HepG2 (cell line): ENCODE results near the gene CALML6. TPM values are rescaled to one million over a fixed set of nuclear protein-coding genes. Genes with fewer than 3 reads are reported as not detected.
A peak's percentile ranks its signal among the peaks of the same experiment; 100 is the strongest.

Experiments used
- CHD4 ChIP-seq: fragments of 200-600 bp; sonication (generic); IDR thresholded peaks from 2 replicates; pipeline ENCODE4 v1.7.0; 2017; ENCODE audit warnings: mild to moderate bottlenecking, low read length, borderline replicate concordance
- DDIT3 ChIP-seq: sonication (generic); formaldehyde crosslinking; IDR thresholded peaks from 2 replicates; pipeline ENCODE4 v1.4.0; 2020; ENCODE audit warnings: mild to moderate bottlenecking, missing genetic modification reagents
- ETV6 ChIP-seq: sonication (generic); formaldehyde crosslinking; conservative IDR thresholded peaks from 2 replicates; pipeline ENCODE4 v1.4.0; 2020; ENCODE audit warnings: missing genetic modification reagents
- GABPB1 ChIP-seq: IDR thresholded peaks from 2 replicates; pipeline ENCODE4 v1.6.1; 2016; ENCODE audit warnings: mild to moderate bottlenecking, missing genetic modification reagents, moderate library complexity, missing compliant biosample characterization
- KMT2A ChIP-seq: sonication (generic); formaldehyde crosslinking; IDR thresholded peaks from 2 replicates; pipeline ENCODE4 v1.4.0; 2020; ENCODE audit warnings: missing genetic modification reagents
- MAX ChIP-seq: IDR thresholded peaks from 2 replicates; pipeline ENCODE4 v1.6.1; 2012; ENCODE audit warnings: inconsistent platforms
- NPAS2 ChIP-seq: sonication (generic); formaldehyde crosslinking; IDR thresholded peaks from 2 replicates; pipeline ENCODE4 v1.8.0; 2022; ENCODE audit warnings: mild to moderate bottlenecking, missing genetic modification reagents, borderline replicate concordance
- POGK ChIP-seq: sonication (generic); formaldehyde crosslinking; conservative IDR thresholded peaks from 2 replicates; pipeline ENCODE4 v1.8.0; 2022; ENCODE audit warnings: mild to moderate bottlenecking, moderate library complexity, missing genetic modification reagents
- STAG1 ChIP-seq: sonication (generic); formaldehyde crosslinking; IDR thresholded peaks from 2 replicates; pipeline ENCODE4 v1.4.0; 2020; ENCODE audit warnings: missing genetic modification reagents
- THAP11 ChIP-seq: IDR thresholded peaks from 2 replicates; pipeline ENCODE4 v1.6.1; 2016; ENCODE audit warnings: missing biosample characterization, missing genetic modification reagents
- YEATS2 ChIP-seq: sonication (generic); formaldehyde crosslinking; IDR thresholded peaks from 2 replicates; pipeline ENCODE4 v1.4.0; 2020; ENCODE audit warnings: missing genetic modification reagents, borderline replicate concordance
- ZBTB42 ChIP-seq: sonication (generic); formaldehyde crosslinking; IDR thresholded peaks from 2 replicates; pipeline ENCODE4 v1.5.0; 2020; ENCODE audit warnings: mild to moderate bottlenecking, missing genetic modification reagents
- ZMYM4 ChIP-seq: sonication (generic); formaldehyde crosslinking; IDR thresholded peaks from 2 replicates; pipeline ENCODE4 v1.8.1; 2023; ENCODE audit warnings: mild to moderate bottlenecking, missing genetic modification reagents
- ZNF460 ChIP-seq: sonication (generic); formaldehyde crosslinking; IDR thresholded peaks from 2 replicates; pipeline ENCODE4 v1.5.1; 2020; ENCODE audit warnings: missing genetic modification reagents, mild to moderate bottlenecking, borderline replicate concordance
- ZNF549 ChIP-seq: sonication (generic); formaldehyde crosslinking; IDR thresholded peaks from 2 replicates; pipeline ENCODE4 v1.5.0; 2020; ENCODE audit warnings: missing genetic modification reagents
- ZNF616 ChIP-seq: sonication (generic); formaldehyde crosslinking; IDR thresholded peaks from 2 replicates; pipeline ENCODE4 v1.5.0; 2020; ENCODE audit warnings: low read depth, mild to moderate bottlenecking, missing genetic modification reagents
- ZNF768 ChIP-seq: sonication (generic); formaldehyde crosslinking; IDR thresholded peaks from 2 replicates; pipeline ENCODE4 v1.4.0; 2020; ENCODE audit warnings: missing genetic modification reagents
- ZNF841 ChIP-seq: sonication (generic); formaldehyde crosslinking; IDR thresholded peaks from 2 replicates; pipeline ENCODE4 v1.8.1; 2023; ENCODE audit warnings: missing genetic modification reagents, borderline replicate concordance
- polyA plus RNA-seq, 8 experiments: library from polyadenylated mRNA; depleted of rRNA in 3 of 8; stranded (reverse) in 7 of 8; unstranded in 1 of 8; fragments of >200 nt; fragmentation: Illumina TruSeq in 4 of 8; extraction: Trizol in 4 of 8; gene quantifications; 2 replicates each; pipeline versions ENCODE4 v1.2.1 to v1.2.3, GENCODE V29; 2011 to 2016; ENCODE audit warnings: low read depth in 4 of 8, missing spikeins in 1 of 8, mixed read lengths in 1 of 8; ENCODE audit not compliant: insufficient read depth in 1 of 8
- total RNA-seq, 5 experiments: library from RNA; depleted of rRNA; stranded (reverse); fragments of >200 nt; fragmentation: Illumina TruSeq; extraction: Trizol; gene quantifications; 2 replicates each; pipeline ENCODE4 v1.2.3, GENCODE V29; 2016; ENCODE audit warnings: low read depth in 1 of 5
- TF ChIP-seq, protein P1 (sequence below): sonication (generic); formaldehyde crosslinking; IDR thresholded peaks from 2 replicates; pipeline ENCODE4 v1.8.1; 2023; ENCODE audit warnings: mild to moderate bottlenecking, missing genetic modification reagents, borderline replicate concordance
- TF ChIP-seq, protein P2 (sequence below): sonication (generic); formaldehyde crosslinking; IDR thresholded peaks from 2 replicates; pipeline ENCODE4 v1.5.0; 2020; ENCODE audit warnings: mild to moderate bottlenecking, missing genetic modification reagents, moderate library complexity
- TF ChIP-seq, protein P3 (sequence below): sonication (generic); formaldehyde crosslinking; IDR thresholded peaks from 2 replicates; pipeline ENCODE4 v1.5.1; 2020; ENCODE audit warnings: mild to moderate bottlenecking, missing genetic modification reagents, borderline replicate concordance

Gene CALML6
- total and polyA plus RNA-seq, 2 of the 13 experiments (the other 11 are each of a cell fraction or from before 2014, with no cell fraction given), result 0.11 to 0.12 TPM

DNA sequence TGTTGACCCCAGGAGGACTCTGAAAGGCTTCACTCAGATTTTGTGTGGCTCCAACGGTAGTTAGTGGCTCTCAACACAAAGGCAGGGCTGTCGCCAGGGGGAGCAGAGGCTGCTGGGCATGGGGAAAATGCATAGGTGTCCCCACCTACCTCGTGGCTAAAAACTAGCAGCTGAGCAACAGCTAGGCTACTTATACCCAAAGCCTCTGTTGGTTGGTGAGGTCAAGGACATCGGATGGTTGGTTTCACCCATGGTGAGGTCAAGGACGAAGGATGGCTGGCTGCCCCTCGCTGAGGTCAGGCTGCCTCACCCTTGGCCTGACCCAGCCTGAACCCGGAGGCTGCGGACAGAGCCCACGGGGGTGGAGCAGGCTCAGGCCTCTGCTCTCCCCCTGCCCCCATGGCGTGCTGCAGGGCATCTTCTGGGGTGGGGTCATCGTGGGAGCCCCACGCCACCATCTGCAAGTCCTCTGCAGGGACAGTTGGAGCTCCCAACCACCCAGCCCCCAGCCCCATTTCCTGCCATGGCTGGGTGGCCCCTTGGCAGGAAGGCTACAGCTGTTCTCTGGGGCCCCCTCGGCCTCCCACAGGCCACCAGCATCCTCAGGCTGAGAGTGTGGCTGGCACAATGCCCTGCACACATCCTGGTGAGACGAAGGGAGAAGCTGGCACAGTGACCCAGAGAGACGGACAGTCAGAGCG is 15.6 kb upstream of the CALML6 start (continued):
- peak; percentile 51 for TF ChIP-seq MAX
- TF ChIP-seq DDIT3 (CRISPR knock-in tag), result no peak
- TF ChIP-seq, protein P1, sequence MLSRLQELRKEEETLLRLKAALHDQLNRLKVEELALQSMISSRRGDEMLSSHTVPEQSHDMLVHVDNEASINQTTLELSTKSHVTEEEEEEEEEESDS, result no peak
- TF ChIP-seq POGK, result no peak
- TF ChIP-seq GABPB1 (CRISPR knock-in tag), result no peak
- TF ChIP-seq, protein P2, sequence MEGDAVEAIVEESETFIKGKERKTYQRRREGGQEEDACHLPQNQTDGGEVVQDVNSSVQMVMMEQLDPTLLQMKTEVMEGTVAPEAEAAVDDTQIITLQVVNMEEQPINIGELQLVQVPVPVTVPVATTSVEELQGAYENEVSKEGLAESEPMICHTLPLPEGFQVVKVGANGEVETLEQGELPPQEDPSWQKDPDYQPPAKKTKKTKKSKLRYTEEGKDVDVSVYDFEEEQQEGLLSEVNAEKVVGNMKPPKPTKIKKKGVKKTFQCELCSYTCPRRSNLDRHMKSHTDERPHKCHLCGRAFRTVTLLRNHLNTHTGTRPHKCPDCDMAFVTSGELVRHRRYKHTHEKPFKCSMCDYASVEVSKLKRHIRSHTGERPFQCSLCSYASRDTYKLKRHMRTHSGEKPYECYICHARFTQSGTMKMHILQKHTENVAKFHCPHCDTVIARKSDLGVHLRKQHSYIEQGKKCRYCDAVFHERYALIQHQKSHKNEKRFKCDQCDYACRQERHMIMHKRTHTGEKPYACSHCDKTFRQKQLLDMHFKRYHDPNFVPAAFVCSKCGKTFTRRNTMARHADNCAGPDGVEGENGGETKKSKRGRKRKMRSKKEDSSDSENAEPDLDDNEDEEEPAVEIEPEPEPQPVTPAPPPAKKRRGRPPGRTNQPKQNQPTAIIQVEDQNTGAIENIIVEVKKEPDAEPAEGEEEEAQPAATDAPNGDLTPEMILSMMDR (CRISPR knock-in tag), result peak; percentile 78
- no peak for TF ChIP-seq CHD4
- TF ChIP-seq KMT2A (CRISPR knock-in tag), result no peak
- TF ChIP-seq THAP11 (CRISPR knock-in tag), result no peak
- TF ChIP-seq ZNF460 (CRISPR knock-in tag), result no peak
- TF ChIP-seq ZMYM4, result no peak
- no peak for TF ChIP-seq ZBTB42 (CRISPR knock-in tag)
- TF ChIP-seq STAG1 (CRISPR knock-in tag), result peak; percentile 52
- no peak for TF ChIP-seq ZNF616 (CRISPR knock-in tag)
- no peak for TF ChIP-seq ZNF549
- peak; percentile 25; the same call in 1 of the 2 replicates for TF ChIP-seq YEATS2
- no peak for TF ChIP-seq ETV6
- no peak for TF ChIP-seq NPAS2 (CRISPR knock-in tag)
- TF ChIP-seq ZNF841 (CRISPR knock-in tag), result no peak
- no peak for TF ChIP-seq ZNF768 (CRISPR knock-in tag)
- TF ChIP-seq, protein P3, sequence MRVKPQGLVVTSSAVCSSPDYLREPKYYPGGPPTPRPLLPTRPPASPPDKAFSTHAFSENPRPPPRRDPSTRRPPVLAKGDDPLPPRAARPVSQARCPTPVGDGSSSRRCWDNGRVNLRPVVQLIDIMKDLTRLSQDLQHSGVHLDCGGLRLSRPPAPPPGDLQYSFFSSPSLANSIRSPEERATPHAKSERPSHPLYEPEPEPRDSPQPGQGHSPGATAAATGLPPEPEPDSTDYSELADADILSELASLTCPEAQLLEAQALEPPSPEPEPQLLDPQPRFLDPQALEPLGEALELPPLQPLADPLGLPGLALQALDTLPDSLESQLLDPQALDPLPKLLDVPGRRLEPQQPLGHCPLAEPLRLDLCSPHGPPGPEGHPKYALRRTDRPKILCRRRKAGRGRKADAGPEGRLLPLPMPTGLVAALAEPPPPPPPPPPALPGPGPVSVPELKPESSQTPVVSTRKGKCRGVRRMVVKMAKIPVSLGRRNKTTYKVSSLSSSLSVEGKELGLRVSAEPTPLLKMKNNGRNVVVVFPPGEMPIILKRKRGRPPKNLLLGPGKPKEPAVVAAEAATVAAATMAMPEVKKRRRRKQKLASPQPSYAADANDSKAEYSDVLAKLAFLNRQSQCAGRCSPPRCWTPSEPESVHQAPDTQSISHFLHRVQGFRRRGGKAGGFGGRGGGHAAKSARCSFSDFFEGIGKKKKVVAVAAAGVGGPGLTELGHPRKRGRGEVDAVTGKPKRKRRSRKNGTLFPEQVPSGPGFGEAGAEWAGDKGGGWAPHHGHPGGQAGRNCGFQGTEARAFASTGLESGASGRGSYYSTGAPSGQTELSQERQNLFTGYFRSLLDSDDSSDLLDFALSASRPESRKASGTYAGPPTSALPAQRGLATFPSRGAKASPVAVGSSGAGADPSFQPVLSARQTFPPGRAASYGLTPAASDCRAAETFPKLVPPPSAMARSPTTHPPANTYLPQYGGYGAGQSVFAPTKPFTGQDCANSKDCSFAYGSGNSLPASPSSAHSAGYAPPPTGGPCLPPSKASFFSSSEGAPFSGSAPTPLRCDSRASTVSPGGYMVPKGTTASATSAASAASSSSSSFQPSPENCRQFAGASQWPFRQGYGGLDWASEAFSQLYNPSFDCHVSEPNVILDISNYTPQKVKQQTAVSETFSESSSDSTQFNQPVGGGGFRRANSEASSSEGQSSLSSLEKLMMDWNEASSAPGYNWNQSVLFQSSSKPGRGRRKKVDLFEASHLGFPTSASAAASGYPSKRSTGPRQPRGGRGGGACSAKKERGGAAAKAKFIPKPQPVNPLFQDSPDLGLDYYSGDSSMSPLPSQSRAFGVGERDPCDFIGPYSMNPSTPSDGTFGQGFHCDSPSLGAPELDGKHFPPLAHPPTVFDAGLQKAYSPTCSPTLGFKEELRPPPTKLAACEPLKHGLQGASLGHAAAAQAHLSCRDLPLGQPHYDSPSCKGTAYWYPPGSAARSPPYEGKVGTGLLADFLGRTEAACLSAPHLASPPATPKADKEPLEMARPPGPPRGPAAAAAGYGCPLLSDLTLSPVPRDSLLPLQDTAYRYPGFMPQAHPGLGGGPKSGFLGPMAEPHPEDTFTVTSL (CRISPR knock-in tag), result no peak
